ENCODE results near the gene SLC2A9.

DNA sequence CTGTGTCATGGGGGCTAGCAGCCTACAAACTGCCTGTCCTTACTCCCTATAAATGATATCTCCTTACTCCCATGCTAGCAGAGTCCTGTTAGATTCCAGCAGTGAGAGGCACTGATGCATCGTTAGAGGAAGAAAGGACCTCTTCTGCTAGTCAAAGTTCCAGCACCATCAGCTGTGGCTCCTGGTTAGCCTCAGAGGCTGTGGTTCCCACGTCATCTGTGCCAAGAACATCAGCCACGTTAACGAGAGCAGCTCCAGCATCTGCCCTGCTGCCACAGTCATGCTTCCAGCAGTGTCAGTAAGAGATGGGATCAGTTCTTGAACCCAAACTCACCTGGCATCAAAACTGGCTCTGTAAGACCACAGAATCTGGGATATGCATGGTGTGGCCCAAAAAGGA, 88.5 kb downstream of the SLC2A9 start:
- no peak for TF ChIP-seq GATA3 (IDR thresholded peaks at IDR 0.05; ENCODE audit: low read depth, low read length)
- no peak for TF ChIP-seq GATA2 (IDR thresholded peaks at IDR 0.05; ENCODE audit: low read depth, low read length)

Measured in SH-SY5Y (cell line).